ENCODE results near the gene ITM2C. TPM values are rescaled to one million over a fixed set of nuclear protein-coding genes. Genes with fewer than 3 reads are reported as not detected.

Gene ITM2C
- total and polyA plus RNA-seq, 9 of the 15 experiments (the other 6 are each of a cell fraction or from before 2014, with no cell fraction given), result 0.49 to 58.8 (median 21.5) TPM

DNA sequence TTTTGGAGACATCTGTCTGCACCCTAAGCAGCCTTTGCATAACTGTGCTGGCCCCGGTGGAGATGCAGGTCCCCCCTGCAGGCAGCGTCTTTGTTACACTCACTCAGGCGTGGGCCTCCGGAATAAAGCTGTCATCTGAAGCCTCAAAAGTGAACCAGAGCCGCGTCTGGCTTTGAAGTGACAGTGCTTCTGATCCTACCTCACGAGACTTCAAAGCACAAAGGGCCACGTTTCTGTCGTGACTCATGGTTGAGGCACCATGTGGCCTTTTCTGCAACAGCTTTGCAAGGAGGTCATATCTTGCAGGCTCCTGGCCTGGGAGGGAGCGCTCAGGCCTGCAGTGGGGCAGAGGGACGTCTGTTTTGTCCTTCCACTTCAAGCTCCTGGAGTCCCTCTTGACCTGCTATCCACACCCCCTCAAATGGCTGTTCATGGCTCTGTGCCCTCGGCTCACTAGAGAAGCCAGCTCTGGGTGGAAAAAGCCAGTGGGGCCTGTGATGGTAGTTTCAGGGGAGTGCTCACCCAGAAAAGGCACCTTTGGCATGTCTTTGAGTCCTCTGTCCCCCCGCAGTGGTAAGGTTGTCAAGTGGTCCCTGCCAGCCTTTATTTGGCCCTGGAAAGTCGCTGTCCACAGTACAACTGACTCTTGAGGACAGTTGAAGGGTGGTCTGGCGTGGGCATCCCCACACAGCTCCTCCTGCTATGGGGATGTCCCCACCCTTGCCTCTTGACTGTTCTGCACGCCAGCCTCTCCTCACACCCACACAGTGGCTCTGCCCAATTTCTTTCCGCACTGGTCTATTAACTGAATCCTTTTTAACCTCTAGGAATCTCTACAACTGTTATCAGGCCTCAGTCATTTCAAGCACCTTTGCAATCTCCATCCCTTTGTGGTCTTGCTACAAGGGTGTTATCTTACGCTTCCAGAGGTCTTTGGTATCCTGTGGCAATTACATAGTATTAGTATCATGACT, 41.0 kb downstream of the ITM2C start (continued):
- TF ChIP-seq, protein P1, sequence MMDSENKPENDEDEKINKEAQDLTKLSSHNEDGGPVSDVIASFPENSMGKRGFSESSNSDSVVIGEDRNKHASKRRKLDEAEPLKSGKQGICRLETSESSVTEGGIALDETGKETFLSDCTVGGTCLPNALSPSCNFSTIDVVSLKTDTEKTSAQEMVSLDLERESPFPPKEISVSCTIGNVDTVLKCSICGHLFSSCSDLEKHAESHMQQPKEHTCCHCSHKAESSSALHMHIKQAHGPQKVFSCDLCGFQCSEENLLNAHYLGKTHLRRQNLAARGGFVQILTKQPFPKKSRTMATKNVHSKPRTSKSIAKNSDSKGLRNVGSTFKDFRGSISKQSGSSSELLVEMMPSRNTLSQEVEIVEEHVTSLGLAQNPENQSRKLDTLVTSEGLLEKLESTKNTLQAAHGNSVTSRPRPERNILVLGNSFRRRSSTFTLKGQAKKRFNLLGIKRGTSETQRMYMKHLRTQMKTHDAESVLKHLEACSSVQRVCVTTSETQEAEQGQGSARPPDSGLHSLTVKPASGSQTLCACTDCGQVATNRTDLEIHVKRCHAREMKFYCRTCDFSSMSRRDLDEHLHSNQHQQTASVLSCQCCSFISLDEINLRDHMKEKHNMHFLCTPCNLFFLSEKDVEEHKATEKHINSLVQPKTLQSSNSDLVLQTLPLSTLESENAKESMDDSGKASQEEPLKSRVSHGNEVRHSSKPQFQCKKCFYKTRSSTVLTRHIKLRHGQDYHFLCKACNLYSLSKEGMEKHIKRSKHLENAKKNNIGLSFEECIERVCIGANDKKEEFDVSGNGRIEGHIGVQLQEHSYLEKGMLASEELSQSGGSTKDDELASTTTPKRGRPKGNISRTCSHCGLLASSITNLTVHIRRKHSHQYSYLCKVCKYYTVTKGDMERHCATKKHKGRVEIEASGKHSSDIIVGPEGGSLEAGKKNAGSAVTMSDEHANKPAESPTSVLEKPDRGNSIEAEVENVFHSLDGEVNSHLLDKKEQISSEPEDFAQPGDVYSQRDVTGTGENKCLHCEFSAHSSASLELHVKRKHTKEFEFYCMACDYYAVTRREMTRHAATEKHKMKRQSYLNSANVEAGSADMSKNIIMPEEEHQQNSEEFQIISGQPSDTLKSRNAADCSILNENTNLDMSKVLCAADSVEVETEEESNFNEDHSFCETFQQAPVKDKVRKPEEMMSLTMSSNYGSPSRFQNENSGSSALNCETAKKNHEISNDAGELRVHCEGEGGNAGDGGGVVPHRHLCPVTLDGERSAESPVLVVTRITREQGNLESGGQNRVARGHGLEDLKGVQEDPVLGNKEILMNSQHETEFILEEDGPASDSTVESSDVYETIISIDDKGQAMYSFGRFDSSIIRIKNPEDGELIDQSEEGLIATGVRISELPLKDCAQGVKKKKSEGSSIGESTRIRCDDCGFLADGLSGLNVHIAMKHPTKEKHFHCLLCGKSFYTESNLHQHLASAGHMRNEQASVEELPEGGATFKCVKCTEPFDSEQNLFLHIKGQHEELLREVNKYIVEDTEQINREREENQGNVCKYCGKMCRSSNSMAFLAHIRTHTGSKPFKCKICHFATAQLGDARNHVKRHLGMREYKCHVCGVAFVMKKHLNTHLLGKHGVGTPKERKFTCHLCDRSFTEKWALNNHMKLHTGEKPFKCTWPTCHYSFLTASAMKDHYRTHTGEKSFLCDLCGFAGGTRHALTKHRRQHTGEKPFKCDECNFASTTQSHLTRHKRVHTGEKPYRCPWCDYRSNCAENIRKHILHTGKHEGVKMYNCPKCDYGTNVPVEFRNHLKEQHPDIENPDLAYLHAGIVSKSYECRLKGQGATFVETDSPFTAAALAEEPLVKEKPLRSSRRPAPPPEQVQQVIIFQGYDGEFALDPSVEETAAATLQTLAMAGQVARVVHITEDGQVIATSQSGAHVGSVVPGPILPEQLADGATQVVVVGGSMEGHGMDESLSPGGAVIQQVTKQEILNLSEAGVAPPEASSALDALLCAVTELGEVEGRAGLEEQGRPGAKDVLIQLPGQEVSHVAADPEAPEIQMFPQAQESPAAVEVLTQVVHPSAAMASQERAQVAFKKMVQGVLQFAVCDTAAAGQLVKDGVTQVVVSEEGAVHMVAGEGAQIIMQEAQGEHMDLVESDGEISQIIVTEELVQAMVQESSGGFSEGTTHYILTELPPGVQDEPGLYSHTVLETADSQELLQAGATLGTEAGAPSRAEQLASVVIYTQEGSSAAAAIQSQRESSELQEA (IDR thresholded peaks at IDR 0.05; ENCODE audit: low read depth), result no peak
- TF ChIP-seq COPS2 (conservative IDR thresholded peaks at IDR 0.05), result no peak
- TF ChIP-seq, protein P2, sequence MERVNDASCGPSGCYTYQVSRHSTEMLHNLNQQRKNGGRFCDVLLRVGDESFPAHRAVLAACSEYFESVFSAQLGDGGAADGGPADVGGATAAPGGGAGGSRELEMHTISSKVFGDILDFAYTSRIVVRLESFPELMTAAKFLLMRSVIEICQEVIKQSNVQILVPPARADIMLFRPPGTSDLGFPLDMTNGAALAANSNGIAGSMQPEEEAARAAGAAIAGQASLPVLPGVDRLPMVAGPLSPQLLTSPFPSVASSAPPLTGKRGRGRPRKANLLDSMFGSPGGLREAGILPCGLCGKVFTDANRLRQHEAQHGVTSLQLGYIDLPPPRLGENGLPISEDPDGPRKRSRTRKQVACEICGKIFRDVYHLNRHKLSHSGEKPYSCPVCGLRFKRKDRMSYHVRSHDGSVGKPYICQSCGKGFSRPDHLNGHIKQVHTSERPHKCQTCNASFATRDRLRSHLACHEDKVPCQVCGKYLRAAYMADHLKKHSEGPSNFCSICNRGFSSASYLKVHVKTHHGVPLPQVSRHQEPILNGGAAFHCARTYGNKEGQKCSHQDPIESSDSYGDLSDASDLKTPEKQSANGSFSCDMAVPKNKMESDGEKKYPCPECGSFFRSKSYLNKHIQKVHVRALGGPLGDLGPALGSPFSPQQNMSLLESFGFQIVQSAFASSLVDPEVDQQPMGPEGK (CRISPR knock-in tag; IDR thresholded peaks at IDR 0.05; ENCODE audit: borderline replicate concordance), result no peak
- no peak for TF ChIP-seq HEY1 (CRISPR knock-in tag; IDR thresholded peaks at IDR 0.05; ENCODE audit: borderline replicate concordance)
- TF ChIP-seq PHTF2 (CRISPR knock-in tag; IDR thresholded peaks at IDR 0.05), result no peak
- TF ChIP-seq ZNF717 (CRISPR knock-in tag; IDR thresholded peaks at IDR 0.05), result no peak
- TF ChIP-seq THRAP3 (IDR thresholded peaks at IDR 0.05; ENCODE audit: borderline replicate concordance), result no peak
- no peak for TF ChIP-seq ZNF436 (CRISPR knock-in tag; IDR thresholded peaks at IDR 0.05)
- TF ChIP-seq RCOR1 (IDR thresholded peaks at IDR 0.05; ENCODE audit: borderline replicate concordance in 1 of 2, low read depth in 2 of 2, low read length in 2 of 2), result peak in 1 of 2 experiments; percentile 91; a peak in 2 of 4 replicates
- no peak for TF ChIP-seq RBM39 (optimal IDR thresholded peaks at IDR 0.05; ENCODE audit: low read depth, low read length)
- no peak for TF ChIP-seq ELF1 (tag; IDR thresholded peaks at IDR 0.05)
- TF ChIP-seq HDAC6 (IDR thresholded peaks at IDR 0.05; ENCODE audit: low read depth, low read length), result no peak
- TF ChIP-seq ZNF311 (CRISPR knock-in tag; IDR thresholded peaks at IDR 0.05), result no peak
- no peak for TF ChIP-seq CHCHD3 (CRISPR knock-in tag; IDR thresholded peaks at IDR 0.05)
- no peak for TF ChIP-seq ZFP1 (CRISPR knock-in tag; IDR thresholded peaks at IDR 0.05)
- peak; percentile 58; the same call in 1 of the 2 replicates for TF ChIP-seq POLR2AphosphoS5 (IDR thresholded peaks at IDR 0.05; ENCODE audit: control insufficient read depth, insufficient read depth, low read depth, low read length)
